Stimulated activated CD8-positive, alpha-beta memory T cell treated with anti-CD3 and anti-CD28 coated beads, Interleukin-12 subunit alpha, Interleukin-12 subunit beta, amount 100 ng/mL, for 1 hour (primary cell): ENCODE measurements around the gene PDX1.

Experiments
- DNase-seq: peaks from one replicate; pipeline ENCODE4 v3.0.0-alpha.2; 2020; ENCODE audit warnings: low read depth

The PDX1 gene

DNA sequence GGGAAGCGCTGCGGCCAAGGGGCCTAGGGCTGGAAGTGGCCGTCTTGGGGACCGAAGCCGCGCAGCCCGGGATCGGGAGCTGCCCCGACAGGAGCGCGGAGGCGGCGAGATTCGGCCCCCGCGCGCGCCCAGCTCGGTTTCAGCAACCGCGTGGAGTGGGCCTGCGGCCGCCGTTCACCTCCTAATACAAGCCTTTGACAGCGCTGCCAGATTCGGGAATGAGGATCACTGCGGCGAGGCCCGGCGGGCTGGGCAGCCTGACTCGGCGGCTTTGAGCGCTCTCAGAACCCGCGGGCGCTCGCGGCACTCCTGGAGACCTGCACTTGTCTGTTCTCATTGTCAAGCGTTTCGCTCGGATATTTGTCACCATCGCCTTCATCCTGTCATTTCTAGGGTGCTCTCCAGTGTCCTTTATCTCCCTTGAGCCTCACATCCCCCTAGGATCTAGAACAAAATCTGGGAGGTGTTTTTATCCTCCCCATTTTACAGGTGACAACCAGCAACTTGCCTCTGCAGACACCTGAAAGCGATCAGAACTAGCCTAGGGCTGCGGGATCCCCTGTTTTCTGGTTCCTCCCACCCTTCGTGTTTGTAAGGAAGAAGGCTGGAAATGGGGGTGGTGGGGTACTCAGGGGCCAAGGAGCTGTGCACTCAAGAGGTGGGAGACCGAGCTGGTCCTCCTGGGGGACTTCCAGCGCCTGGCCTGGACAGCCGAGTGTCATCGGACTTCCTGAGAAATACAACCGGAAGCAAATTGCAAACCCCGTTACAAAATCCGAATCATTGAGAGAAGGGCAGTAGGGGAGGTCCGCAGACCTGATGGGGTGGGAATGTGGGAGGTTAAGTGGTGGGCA lies 50.8 kb downstream of the PDX1 start:
- DNase-seq = no peak

DNA sequence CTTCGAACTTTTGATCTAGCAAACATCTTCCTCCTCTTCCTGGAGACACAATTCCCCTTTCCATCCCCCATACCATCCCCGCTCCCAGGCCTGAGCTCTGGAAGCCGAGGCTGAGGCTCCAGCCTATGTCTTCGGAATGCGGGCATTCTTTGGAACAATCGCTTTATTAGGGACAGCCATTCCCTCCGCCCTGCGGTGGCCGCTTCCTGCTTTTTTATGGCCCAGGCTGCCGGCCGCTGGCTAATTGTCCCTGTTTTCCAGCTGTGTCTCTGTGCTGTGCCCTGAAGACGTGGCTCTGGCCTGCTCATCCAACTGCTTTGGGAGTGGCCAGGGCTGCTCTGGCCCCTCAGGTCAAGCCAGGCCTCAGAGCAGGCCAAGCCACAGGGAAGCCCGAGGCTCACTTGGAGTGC lies 51.4 kb downstream of the PDX1 start:
- no peak for DNase-seq

DNA sequence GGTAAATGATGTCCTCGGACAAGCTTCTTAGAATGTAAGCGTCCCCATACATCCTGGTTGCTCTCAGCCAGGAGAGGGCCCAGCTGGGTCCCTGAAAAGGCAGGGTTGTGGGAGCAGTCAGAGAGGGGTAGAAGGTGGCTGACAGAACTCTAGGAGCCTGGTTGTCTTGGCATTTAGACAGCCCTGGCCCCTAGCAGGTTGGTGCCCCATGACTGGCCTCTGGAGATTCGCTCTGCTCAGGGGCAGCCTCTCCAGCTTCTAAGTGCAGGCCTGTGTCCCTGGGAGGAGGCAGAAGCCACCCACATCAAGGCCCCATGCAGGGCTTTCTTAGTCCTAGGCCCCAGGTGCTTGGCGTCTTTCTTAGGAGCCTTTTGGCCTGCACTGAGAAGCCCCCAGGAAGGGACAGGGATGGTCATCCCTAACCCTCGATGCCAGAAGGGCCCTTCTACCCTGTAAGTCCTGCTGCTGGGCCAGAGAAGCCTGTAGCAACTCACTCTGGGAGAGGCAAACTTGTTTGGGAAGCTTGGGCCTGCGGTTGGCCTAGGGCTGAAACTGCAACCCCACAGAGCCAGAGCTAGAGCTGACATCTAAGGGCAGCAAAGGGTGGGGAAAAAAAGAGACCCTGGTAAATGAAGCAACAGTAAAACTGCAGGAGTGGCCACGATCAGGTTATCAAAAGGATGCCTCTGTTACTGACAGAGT lies 52.1 kb downstream of the PDX1 start:
- DNase-seq = no peak

DNA sequence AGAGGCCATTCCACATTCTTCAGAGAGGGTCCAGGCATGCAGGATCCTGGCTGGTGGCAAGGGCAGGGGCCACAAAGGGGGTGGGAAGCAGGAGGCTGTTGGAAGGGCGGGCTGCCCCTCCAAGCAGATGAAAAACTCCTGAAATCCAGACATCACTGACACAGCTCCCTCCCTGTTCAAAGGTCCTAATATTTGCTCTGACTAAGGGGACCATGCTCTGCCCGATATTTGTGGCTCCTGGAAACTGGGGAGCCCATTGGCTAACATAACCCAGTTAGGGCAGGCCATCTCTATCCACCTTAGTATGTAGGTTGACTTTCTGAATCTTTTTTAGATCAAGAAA lies 52.6 kb downstream of the PDX1 start:
- DNase-seq = no peak

DNA sequence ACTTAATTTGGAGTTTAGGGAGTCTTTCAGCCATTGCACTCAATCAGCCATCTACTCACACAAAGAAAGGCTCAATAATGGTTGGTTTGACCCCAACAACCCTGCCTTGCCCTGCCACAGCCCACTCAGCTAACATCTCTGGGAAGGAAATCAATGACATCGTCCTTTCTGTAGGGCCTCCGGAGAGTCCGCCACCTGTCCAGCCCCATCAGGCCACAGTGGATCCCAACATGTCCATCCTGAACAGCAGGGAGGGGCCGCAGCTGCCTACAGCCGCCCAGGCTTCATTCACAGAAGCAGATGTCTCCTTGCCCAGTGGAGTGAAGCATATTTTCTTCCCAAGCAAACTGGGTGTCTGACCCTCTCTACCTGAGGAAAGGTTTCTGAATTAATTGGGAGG lies 53.5 kb downstream of the PDX1 start:
- no peak for DNase-seq

DNA sequence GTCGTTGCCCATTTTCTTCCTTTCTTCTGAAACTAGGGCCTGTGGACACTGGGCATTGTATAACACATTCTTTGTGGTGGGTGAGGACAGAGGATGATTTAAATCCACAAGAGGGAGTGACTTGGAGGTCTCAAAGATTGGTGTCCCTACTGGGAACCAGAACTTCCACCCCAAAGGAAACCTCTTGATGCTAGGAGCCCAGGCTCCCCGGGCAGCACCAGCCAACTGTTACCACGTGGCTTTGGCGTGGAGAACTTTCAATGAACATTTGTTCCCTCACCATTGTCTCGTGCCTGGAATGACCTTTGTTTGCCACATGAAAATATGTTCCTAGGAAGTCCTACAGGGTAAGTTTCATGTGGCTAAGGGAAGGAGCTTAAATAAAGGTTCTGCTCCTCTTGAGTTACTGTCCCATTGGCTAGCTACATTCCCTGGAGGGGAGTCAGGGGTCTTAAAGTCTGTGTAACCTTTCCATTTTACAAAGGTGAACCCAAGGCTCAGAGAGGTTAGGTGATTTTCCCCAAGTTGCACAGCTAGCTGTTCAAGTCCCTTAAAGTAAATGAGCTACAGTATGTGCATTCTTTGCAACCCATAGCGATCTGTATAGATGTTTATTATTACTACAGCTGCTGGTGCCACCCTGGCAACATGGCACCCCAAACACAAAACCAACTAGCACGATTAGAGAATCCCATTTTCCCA lies 54.3 kb downstream of the PDX1 start:
- DNase-seq = no peak
